Dendritic cell treated with granulocyte-macrophage colony-stimulating factor and Interleukin-4, amounts not matched to agents 40 ng/mL and 50 ng/mL, for 4 days (primary cell): ENCODE data around the gene NUDC.

Experiments
- H3K27ac Mint-ChIP-seq: one replicate; pipeline ENCODE4 v1.8.0; 2022; ENCODE audit warnings: mild to moderate bottlenecking, mixed read lengths
- H3K27me3 Mint-ChIP-seq: one replicate; pipeline ENCODE4 v1.8.0; 2022; ENCODE audit warnings: mild to moderate bottlenecking, mixed read lengths
- H3K36me3 Mint-ChIP-seq: one replicate; pipeline ENCODE4 v1.8.0; 2022; ENCODE audit warnings: low read depth, mixed read lengths
- H3K4me1 Mint-ChIP-seq: one replicate; pipeline ENCODE4 v1.8.0; 2022; ENCODE audit warnings: low read depth, mixed read lengths
- H3K4me3 Mint-ChIP-seq: one replicate; pipeline ENCODE4 v1.8.0; 2022; ENCODE audit warnings: mild to moderate bottlenecking, moderate library complexity, mixed read lengths
- H3K9me3 Mint-ChIP-seq: one replicate; pipeline ENCODE4 v1.8.0; 2022; ENCODE audit warnings: mixed read lengths
- intact Hi-C: fragments of 100-400 bp; cut with micrococcal nuclease; formaldehyde crosslinking; loops from one replicate; pipeline ENCODE4 v1.15.0; 2022

NUDC gene

GRCh38 chr1:26996024-26996423, 74.5 kb downstream of the NUDC start:
- Mint-ChIP-seq H3K27ac (no peak overlapping the region), H3K27me3 (peaks cover 54% of the 10 kb centered on the region), H3K4me1 (peaks cover 37% of the 10 kb centered on the region), H3K36me3 (no peaks in the 10 kb centered on the region), H3K4me3 (no peak overlapping the region), H3K9me3 (no peaks in the 10 kb centered on the region)
- intact Hi-C loops = loop anchor here (2.0 to 5.0 kb wide), 2 partner anchors 46 to 101 kb away; no protein-coding TSS in a partner anchor
